NCI-H2196 treated with DMSO at 0.1 percent for 48 hours (cell line): ENCODE results near the gene PRC1.

Source experiments
- DNase-seq: peaks from one replicate; lab custom pipeline; 2025; ENCODE audit not compliant: unreplicated experiment; lab: John Stamatoyannopoulos, UW

The PRC1 gene

GRCh38 chr15:90989040-90989768 is 5.1 kb downstream of the PRC1 start:
- DNase-seq, result no peak

- no peak for DNase-seq
Measured at GRCh38 chr15:90988296-90988695, 6.0 kb downstream of the PRC1 start.

DNA sequence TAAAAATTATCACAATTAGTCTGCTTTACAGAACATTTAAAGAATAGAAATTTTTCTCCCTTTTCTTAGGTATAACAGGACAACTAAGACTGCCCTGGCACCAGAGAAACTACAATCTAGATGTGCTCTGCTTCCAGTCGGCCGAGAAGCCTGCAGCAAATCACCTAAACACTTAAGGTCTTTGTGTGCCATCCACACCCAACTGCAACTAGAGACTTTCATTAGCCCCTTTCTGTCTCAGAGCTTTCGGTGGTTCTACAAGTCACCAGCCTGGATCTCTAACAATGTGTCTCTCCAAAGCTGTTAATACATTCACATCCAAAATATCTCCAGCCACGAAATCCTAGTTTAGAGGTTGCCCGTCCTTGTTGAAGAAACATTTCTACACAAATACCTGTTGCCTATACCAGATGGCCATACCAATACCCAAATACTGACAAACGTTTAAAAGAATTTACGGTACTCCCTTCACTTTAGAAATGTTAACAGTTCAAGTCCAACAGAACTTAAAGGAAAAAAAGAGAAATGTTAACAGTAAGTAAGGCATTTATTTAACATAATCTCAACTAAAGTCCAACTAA is 6.7 kb downstream of the PRC1 start:
- no peak for DNase-seq

DNA sequence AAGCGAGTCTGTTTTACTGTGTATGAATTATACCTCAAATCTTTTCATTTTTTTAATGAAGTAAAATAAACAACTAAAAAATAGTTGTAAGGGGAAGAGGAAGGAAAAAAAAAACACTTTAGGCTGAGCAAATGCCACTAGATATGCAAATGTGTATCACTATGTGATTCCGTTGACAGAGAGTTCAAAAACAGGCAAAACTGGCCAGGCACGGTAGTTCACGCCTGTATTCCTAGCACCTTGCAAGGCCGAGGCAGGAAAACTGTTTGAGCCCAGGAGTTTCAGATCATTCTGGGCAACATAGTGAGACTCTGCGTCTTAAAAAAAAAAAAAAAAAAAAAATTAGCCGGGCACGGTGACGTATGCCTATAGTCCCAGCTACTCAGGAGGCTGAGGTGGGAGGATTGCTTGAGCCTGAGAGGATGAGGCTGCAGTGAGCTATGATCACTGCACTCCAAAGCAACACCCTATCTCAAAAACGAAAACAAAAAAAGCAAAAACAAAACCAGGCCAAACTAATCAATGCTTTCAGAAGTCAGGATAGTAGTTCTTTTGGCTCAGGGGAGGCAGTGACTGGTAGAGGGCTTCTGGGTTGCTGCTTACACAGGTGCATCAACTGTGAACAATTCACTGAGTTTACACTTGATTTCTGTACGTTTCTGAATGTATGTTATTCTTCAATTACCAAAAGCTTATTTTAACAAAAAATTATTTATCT is 7.4 kb downstream of the PRC1 start:
- no peak for DNase-seq

DNA sequence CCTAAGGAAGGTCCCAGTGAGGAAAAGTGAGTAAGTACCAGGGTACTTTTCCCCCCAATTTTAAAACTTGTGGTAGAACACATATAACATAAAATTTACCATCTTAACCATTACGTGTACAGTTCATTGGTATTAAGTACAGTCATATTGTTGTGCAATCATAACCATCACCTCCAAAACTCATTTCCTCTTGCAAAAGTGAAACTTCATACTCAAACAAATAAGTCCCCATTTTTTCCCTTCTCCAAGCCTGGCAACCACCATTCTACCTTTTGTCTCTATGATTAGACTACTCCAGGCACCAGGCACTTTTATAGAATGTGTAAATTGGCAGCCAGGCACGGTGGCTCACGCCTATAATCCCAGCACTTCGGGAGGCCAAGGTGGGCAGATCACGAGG is 12.2 kb downstream of the PRC1 start:
- no peak for DNase-seq

GRCh38 chr15:90981681-90982080 is 12.7 kb downstream of the PRC1 start:
- no peak for DNase-seq

- DNase-seq, result no peak
Measured at GRCh38 chr15:90979582-90979981, 14.8 kb downstream of the PRC1 start.

- DNase-seq, result no peak
Measured at GRCh38 chr15:90974216-90974615, 20.1 kb downstream of the PRC1 start.

DNA sequence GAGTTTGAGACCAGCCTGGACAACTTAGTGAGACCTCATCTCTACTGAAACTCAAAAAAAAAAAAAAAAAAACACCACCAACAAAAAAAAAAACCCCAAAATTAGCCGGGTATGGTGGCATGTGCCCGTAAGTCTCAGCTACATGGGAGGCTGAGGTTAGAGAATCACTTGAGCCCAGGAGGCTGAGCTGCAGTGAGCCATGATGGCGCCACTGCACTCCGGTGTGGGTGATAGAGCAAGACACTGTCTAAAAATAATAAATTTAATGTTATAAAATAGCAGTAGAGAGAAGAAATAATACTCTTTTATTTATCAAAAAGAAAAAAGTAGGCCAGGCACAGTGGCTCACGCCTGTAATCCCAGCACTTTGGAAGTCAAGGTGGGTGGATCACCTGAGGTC is 22.2 kb downstream of the PRC1 start:
- DNase-seq, result no peak

DNA sequence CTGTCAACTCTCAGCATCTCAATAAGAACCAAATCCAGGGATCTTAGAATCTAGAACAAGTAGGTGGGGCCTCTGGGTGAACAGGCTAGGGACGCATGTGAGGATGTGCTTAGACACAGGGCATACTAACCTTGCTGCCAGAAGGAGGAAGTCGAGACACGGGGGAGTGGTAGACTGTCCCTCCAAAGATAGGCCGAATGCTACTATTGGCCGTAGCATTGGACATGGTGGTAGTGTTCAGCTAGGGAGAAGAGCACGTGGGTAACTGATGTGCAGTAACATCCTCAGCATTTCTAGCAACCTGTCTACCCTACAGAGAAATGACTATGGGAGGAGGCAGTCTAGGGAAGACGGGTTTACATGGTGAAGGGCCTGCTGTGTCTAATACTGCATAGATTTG is 24.1 kb downstream of the PRC1 start:
- DNase-seq, result no peak

DNA sequence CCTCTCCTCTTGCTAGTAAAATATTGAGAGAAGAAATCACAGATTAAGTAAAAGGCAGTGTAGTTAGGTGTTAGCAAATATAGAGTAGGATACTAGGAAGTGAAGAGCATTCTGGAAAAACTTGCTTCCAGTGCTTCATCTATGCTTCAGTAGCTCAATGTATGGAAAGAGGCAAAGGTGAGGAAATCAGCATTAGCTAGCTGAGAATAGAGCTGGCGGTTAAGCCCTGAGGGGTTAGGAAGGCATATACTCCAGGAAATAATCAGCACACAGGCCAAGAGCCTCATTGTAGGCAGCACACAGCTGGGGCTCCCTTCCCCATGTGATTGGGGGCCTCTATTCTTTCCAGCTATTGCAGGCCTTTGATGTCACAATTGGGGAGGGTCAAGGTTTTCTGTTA is 25.9 kb downstream of the PRC1 start:
- DNase-seq, result no peak

- no peak for DNase-seq
Measured at GRCh38 chr15:90967206-90967605, 27.1 kb downstream of the PRC1 start.

DNA sequence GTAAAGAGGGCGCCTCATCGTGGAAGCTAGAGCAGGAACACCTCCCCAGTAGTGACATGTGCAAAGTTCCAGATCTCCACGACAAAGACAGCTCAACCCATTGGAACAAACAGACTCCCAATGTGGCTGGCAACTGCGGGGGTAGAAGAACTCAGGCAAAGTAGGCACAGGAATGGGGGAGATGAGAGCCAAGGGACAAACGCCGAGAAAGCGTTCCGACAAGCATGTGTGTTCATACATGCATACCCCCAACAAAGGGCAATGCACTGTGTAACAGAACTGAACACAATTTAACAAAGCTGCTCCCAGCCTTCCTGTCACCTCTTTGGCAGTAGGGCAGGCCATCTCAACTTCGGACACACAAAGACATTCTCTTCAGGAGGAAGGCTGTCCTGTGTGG is 28.1 kb downstream of the PRC1 start:
- DNase-seq, result no peak

- no peak for DNase-seq
Measured at GRCh38 chr15:90962021-90962420, 32.3 kb downstream of the PRC1 start.

DNA sequence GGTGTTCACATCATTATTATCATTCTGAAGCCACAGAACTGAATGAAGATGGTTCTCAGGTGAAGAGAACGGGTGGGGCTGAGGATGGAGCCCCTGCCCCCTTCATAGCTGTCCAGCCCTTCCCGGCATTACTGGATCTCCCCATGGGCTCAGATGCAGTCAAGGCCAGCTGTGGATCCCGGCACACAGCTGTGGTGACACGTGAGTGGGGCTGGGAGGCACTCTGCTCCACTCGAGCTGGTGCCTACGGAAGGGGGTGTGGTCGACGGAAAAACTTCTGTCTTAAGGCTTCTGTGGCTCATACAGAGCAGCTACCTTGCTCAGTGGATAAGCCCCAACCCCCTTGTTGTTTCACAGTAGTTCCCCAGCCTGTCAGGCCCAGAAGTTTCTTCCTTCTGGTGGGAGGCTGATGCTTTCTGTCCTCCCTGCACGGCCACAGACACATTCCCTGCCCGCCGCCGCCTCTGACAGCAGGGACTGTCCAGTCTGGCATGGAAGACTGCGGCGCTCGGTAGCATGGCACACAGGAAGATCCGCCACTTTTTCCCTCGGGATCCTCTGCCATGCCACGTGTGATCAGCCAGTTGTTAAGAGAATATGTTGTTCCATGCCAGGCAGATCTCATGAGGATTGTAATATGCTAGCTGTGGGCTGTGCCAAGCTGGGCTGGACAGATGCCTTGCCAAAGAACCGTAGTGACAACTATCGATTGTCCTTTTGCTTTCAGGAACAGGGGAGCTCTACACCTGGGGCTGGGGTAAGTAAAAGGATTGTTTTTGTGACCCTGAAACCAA is 33.8 kb downstream of the PRC1 start:
- no peak for DNase-seq

DNA sequence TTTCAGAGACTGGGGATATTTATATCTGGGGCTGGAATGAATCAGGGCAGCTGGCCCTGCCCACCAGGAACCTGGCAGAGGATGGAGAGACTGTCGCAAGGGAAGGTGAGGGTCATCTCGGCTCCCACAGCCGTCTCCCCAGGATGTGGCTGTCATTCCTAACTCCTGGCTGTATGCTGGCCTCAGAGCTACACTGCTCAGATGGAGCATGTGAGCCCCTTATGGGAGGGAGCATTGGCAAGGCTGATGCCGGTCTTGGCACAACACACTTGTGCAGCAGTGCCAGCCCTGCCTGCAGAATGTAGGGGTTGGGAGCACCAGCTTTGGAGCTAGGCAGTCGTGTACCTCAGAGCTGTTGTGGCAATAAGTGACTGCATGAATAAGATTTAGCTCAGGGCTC is 34.4 kb downstream of the PRC1 start:
- no peak for DNase-seq

GRCh38 chr15:90959028-90959595 is 35.2 kb downstream of the PRC1 start:
- DNase-seq, result no peak

DNA sequence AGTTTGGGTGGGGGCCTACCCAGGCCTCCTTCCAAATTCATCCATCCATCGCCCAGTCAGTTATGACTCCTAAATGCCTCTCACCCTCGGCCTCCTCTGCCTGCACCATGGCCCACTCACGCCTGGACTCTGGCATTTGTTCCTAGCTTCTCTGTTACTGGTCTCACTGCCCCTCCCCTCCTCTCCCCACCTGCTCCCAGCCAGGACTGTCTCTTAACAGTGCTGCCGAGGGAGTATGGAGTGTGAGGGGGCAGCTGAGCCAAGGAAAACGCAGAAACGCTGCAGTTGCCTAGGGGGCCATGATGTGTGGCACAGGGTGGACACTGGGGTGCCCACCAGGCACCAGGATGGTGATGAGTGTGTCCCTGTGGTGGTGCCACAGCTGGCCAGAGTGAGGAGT is 36.5 kb downstream of the PRC1 start:
- no peak for DNase-seq

DNA sequence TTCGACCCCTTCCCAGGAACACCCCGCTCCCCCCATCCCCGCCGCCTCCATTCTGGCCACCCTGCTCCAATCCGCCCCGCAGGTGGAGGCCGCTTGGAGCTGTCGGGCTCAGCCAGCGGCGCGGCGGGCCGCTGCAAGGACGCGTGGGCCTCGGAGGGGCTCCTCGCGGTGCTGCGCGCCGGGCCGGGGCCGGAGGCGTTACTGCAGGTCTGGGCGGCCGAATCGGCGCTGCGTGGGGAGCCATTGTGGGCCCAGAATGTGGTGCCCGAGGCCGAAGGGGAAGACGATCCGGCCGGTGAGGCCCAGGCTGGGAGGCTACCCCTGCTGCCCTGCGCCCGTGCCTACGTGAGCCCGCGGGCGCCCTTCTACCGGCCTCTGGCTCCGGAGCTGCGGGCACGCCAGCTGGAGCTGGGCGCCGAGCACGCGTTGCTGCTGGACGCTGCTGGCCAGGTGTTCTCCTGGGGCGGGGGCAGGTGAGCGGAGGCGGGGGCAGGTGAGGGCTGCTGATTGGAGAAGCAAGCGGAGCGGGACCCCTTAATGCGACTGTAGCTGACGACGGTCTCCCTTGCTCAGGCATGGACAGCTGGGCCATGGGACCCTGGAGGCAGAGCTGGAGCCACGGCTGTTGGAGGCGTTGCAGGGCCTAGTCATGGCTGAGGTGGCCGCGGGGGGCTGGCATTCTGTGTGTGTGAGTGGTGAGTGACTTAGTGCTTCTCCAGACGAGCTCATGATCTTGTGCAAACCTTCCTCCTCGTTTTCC is 37.1 kb downstream of the PRC1 start:
- no peak for DNase-seq

GRCh38 chr15:90956274-90957030 is 37.9 kb downstream of the PRC1 start:
- peak; percentile 33 for DNase-seq
